ENCODE measurements around the gene PRICKLE2. TPM values are rescaled to one million over a fixed set of nuclear protein-coding genes. Genes with fewer than 3 reads are reported as not detected.

Gene PRICKLE2
- total RNA-seq, 2 donors from 2014 or later: 0.21 to 0.37 TPM

DNA sequence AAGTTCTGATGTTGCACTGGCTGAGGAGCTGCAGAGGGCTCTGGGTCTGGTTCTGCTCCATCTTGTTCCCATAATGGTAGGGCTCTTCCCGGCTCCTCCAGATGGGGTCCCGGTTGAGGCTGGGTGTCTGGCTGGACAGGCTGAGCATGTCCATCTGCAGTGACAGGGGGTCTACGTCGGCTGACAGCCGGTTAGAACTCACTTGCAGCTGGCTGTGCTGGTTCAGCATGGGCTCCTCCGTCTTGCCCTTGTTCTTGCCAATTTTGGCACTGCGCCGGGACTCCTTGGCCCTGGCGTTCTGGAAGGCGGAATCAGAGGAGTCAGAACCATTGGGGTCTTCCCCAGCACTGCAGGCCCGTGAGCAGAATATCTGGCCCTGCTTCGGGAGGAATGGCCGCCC, 78.1 kb downstream of the PRICKLE2 start:
- DNase-seq (no peak), ATAC-seq (no peak)
- H3K4me3 Mint-ChIP-seq: no peak overlapping the region
- H3K27me3 Mint-ChIP-seq: peaks cover 36% of the 10 kb centered on the region
- H3K4me1 Mint-ChIP-seq: no peaks in the 10 kb centered on the region
- H3K9me3 ChIP-seq (ENCODE audit: control insufficient read depth, low read length, poor library complexity, severe bottlenecking): no peaks in the 10 kb centered on the region
- no peaks in the 10 kb centered on the region for H3K36me3 Mint-ChIP-seq (ENCODE audit: low read depth)
- no peak overlapping the region for H3K27ac Mint-ChIP-seq

DNA sequence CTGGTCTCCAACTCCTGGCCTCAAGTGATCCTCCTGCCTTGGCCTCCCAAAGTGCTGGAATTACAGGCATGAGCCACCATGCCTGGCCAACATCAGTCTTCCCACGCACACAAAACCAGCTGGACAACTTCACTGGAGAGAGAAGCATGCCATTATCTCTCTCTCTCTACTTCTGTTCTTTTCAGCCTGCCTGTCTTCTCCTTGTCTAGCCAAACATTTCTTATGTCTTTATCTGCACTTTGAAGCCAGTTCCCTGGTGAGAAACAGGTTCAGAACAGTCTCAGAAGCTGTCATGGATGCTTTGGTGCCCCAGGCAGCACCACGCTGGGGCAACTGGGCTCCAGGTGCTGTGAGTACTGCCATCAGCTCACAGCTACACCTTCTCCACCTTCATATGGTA, 79.8 kb downstream of the PRICKLE2 start:
- H3K27ac Mint-ChIP-seq: no peak overlapping the region
- ATAC-seq (no peak), DNase-seq (no peak)
- H3K9me3 ChIP-seq (ENCODE audit: control insufficient read depth, low read length, poor library complexity, severe bottlenecking): no peaks in the 10 kb centered on the region
- no peak overlapping the region for H3K4me3 Mint-ChIP-seq
- H3K36me3 Mint-ChIP-seq (ENCODE audit: low read depth): no peaks in the 10 kb centered on the region
- no peaks in the 10 kb centered on the region for H3K4me1 Mint-ChIP-seq
- H3K27me3 Mint-ChIP-seq: peaks cover 21% of the 10 kb centered on the region

DNA sequence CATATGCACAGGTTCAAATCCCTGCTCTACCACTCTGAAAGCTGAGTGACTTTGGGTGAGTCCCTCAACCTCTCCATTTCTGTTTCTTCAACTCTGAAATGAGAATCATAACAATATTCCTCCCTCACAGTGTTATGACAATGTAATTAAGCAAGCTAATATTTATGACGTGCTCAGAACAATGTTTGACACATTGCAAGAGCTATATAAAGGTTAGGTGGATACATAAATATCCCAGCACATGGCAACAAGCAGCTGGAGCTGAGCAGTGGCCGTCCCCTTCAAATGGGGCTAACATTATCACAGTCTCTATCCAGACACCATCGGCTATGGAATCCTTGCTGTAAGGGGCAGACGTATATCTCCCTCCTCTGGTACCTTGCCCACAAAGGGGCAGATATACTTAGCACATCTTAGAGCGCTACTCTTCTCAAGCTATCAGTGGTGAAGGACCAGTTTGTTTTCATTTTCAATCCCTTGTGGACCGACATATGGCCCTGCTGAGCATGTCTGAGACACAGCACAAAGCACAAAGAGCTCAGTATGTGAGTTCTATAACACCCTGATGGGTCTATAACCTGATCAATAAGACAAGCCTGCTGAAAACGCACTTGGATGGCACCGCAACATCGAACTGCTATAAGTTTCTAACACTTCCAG, 80.9 kb downstream of the PRICKLE2 start:
- no peak overlapping the region for H3K4me3 Mint-ChIP-seq
- no peaks in the 10 kb centered on the region for H3K9me3 ChIP-seq (ENCODE audit: control insufficient read depth, low read length, poor library complexity, severe bottlenecking)
- no peaks in the 10 kb centered on the region for H3K36me3 Mint-ChIP-seq (ENCODE audit: low read depth)
- DNase-seq: no peak
- H3K27me3 Mint-ChIP-seq: peaks cover 18% of the 10 kb centered on the region
- no peaks in the 10 kb centered on the region for H3K4me1 Mint-ChIP-seq
- ATAC-seq: no peak
- H3K27ac Mint-ChIP-seq: no peak overlapping the region

DNA sequence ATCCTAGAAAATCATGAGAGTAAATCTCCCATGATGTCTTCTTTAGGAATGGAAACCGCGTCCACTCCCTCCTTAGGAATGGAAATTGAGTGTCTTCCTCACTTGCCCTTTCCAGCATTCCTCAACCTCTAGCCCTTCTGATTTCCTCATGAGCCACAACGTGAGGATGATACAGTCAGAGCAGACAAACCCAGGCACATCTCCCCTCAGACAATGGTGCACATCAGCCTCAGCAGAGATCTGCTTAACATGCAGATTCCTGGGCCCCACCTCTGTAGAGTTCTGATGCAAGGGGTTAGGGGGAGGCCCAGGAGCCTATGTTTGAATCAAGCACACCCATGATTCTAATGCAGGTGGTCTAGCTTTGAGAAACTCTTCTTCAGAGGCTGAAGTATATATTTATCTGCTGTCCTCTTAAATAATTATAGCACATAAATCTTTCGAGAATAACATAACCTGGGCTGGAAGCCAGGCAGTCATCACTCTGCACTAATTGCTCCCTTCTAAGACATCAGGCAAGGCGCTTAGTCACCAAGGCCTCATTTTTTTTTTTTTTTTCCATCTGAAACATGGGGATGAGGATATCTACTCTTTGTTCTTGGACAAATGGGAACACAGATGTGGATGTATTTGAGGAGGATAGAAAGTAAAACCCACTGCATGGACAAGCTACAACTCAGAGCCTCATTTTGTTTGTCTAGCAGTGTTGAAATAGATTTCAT, 81.7 kb downstream of the PRICKLE2 start:
- no peak for DNase-seq

DNA sequence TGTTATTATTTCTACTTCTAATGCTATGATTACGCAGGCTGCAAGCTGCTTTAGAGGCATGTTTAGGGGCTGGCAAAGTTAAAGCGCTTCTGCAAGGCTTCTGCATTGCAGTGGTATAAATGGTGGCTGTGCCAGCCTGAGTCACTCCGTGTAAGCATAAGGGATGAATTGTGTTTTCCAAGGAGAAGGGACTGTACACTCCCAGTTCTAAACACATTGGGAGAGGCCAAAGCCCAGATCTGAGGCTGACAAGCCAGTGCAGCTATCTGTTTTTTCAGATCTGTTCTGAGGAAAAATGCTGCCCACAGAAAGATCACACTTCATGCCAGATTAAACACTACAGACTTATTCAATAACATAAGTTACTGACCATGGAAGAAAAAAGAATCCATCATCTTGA, 83.8 kb downstream of the PRICKLE2 start:
- DNase-seq: no peak
- H3K36me3 Mint-ChIP-seq (ENCODE audit: low read depth): no peaks in the 10 kb centered on the region
- H3K27ac Mint-ChIP-seq: no peak overlapping the region

More for the DNA sequence above, 81.7 kb downstream of the PRICKLE2 start:
- no peaks in the 10 kb centered on the region for H3K9me3 ChIP-seq (ENCODE audit: control insufficient read depth, low read length, poor library complexity, severe bottlenecking)
- H3K4me1 Mint-ChIP-seq: no peaks in the 10 kb centered on the region
- peaks cover 15% of the 10 kb centered on the region for H3K27me3 Mint-ChIP-seq
- no peaks in the 10 kb centered on the region for H3K36me3 Mint-ChIP-seq (ENCODE audit: low read depth)
- H3K4me3 Mint-ChIP-seq: no peak overlapping the region
- no peak overlapping the region for H3K27ac Mint-ChIP-seq
- no peak for ATAC-seq

DNA sequence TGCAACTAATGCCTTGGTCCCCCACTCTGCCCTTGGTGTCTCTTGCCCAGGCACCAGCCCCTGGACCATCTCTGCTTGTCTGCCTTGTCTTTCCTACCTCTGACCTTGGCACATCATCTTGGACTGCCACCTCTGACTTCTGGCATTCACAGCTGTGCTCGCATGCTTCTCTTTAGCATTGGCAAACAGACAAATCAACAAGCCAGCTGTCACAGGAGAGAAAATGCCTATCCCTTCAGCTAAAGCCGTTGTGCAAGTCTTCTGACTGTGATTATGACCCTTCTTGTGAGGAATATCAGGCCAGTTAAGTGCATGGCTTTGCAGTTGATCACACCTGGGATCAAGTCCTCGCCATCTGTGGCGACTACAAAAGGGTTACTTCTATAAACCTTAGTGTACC, 84.6 kb downstream of the PRICKLE2 start:
- Mint-ChIP-seq H3K4me3 (no peak overlapping the region), H3K4me1 (no peaks in the 10 kb centered on the region), H3K27me3 (peaks cover 9% of the 10 kb centered on the region), H3K27ac (no peak overlapping the region), H3K36me3 (ENCODE audit: low read depth) (no peaks in the 10 kb centered on the region)
- no peaks in the 10 kb centered on the region for H3K9me3 ChIP-seq (ENCODE audit: control insufficient read depth, low read length, poor library complexity, severe bottlenecking)
- DNase-seq: no peak
- ATAC-seq: no peak

More for the DNA sequence above, 83.8 kb downstream of the PRICKLE2 start:
- no peak for ATAC-seq
- no peak overlapping the region for H3K4me3 Mint-ChIP-seq
- peaks cover 11% of the 10 kb centered on the region for H3K27me3 Mint-ChIP-seq
- H3K9me3 ChIP-seq (ENCODE audit: control insufficient read depth, low read length, poor library complexity, severe bottlenecking): no peaks in the 10 kb centered on the region
- no peaks in the 10 kb centered on the region for H3K4me1 Mint-ChIP-seq

DNA sequence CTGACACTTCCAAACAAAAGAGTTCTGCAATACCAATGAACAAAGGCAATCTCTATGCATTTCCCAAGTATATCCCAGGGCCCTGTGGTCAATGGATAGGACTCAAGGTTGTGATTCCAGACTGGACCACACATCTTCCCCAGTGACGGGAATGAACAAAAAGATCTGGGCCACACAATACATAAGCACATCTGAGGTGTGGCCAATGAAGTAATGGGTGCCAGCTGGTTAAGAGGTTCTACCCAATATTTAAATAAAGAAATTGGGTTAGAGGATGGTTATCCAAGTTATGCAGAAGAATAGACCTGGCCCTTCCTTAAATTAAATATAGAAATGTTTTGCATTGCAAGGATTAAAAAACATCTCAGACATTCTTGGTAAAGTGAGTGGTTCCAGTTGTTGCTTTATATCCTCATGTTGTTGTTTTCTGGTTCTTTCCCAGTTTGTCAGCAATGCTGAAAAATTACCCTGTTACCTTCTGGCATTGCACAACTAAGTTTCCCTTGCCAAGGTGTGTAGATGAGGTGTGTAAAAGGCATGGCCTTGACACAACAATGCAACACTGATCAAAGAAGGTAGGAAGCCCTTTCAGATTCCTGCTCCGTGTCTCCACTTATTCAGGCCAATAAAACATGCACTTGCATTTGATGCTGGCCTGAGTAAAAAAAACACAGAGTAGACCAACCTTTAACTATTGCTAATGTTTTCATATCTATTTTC, 86.5 kb downstream of the PRICKLE2 start:
- H3K4me1 Mint-ChIP-seq: no peaks in the 10 kb centered on the region
- peaks cover 17% of the 10 kb centered on the region for H3K27me3 Mint-ChIP-seq
- DNase-seq: no peak
- ATAC-seq: no peak
- no peaks in the 10 kb centered on the region for H3K9me3 ChIP-seq (ENCODE audit: control insufficient read depth, low read length, poor library complexity, severe bottlenecking)
- H3K4me3 Mint-ChIP-seq: no peak overlapping the region
- no peak overlapping the region for H3K27ac Mint-ChIP-seq
- no peaks in the 10 kb centered on the region for H3K36me3 Mint-ChIP-seq (ENCODE audit: low read depth)

DNA sequence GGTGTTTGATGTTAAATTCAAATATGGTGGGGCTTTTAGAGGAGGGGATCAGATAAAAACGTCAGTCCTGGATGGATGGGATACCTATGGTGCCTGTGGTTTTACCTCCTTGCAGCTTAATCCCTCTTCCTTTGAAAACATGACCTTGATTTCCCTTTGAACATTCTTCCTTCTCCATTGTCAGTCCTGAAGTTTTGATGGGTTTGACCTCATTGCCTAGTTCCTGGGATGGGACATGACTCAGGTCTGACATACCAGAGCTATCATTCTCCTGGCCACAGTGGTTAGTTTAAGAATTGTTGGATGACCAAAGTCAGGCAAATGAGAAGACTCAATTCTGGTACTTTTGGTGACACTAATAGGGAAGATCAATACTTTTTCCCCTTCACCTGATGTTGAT, 87.2 kb downstream of the PRICKLE2 start:
- H3K9me3 ChIP-seq (ENCODE audit: control insufficient read depth, low read length, poor library complexity, severe bottlenecking): no peaks in the 10 kb centered on the region
- Mint-ChIP-seq H3K27ac (no peak overlapping the region), H3K4me1 (no peaks in the 10 kb centered on the region), H3K36me3 (ENCODE audit: low read depth) (no peaks in the 10 kb centered on the region), H3K4me3 (no peak overlapping the region), H3K27me3 (peaks cover 17% of the 10 kb centered on the region)
- DNase-seq (no peak), ATAC-seq (no peak)

DNA sequence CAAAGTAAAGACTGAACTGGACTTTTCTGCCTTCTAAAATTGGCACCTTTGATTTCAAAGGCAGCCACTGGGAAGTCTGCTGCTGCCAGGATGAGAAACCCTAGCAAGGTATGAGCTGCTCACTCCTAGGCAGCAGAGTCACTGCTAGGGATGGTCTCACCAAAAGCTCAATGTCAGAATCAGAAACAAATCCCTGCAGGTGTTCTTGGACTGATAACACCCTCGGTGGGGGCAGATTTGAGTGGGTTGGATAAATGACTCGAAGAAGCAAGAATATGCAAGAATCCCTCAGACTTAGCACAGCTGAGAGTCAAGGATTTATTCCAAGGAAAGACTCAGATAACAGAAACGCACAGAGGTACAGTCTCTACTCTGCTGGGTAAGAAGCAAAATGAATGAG, 90.4 kb downstream of the PRICKLE2 start:
- H3K4me3 Mint-ChIP-seq: no peak overlapping the region
- no peaks in the 10 kb centered on the region for H3K36me3 Mint-ChIP-seq (ENCODE audit: low read depth)
- no peak for ATAC-seq
- no peak overlapping the region for H3K27ac Mint-ChIP-seq
- DNase-seq: no peak
- no peaks in the 10 kb centered on the region for H3K4me1 Mint-ChIP-seq
- H3K27me3 Mint-ChIP-seq: peaks cover 27% of the 10 kb centered on the region
- H3K9me3 ChIP-seq (ENCODE audit: control insufficient read depth, low read length, poor library complexity, severe bottlenecking): no peaks in the 10 kb centered on the region

DNA sequence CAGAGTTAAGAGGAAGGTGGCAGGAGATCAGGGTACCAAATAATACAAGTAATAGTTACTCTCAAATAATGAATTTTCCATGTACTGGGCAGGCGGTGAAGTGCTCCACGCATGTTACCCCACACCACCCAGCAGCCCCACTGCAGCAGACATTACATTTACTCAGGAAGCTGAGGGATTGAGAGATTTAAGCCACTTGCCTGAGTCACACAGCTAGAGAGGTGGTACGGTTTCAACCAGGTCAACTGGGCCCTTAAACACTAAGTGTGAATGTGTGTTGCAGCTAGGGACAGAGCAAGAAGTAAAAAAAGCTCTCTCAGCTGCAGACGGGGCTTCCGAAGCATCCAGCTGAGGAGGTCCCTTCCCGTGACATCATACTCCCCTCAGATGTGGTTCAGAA, 91.3 kb downstream of the PRICKLE2 start:
- no peaks in the 10 kb centered on the region for H3K4me1 Mint-ChIP-seq
- ATAC-seq: no peak
- no peak overlapping the region for H3K27ac Mint-ChIP-seq
- H3K9me3 ChIP-seq (ENCODE audit: control insufficient read depth, low read length, poor library complexity, severe bottlenecking): no peaks in the 10 kb centered on the region
- no peaks in the 10 kb centered on the region for H3K36me3 Mint-ChIP-seq (ENCODE audit: low read depth)
- peaks cover 32% of the 10 kb centered on the region for H3K27me3 Mint-ChIP-seq
- no peak for DNase-seq
- no peak overlapping the region for H3K4me3 Mint-ChIP-seq

DNA sequence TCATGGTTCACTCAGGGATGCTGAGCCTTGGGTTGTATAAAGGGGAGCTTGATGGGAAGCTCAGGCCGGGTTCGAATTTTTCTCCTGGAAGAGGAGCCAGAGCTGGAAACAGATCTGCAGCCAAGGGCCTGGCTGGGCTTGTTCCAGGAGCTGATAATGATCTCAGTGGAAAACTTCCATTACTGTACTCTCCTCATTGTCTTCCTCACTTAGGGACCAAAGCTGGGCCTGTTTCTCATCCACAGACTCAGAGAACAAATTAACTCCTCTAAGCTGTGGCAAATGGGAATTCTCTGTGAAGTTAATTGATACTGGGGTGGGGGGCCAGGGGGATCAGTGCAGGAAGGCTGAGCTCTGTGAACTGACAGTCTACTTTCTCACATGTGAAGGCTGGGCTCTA, 92.0 kb downstream of the PRICKLE2 start:
- Mint-ChIP-seq H3K27me3 (peaks cover 33% of the 10 kb centered on the region), H3K36me3 (ENCODE audit: low read depth) (no peaks in the 10 kb centered on the region), H3K4me1 (no peaks in the 10 kb centered on the region), H3K4me3 (no peak overlapping the region), H3K27ac (no peak overlapping the region)
- ATAC-seq (no peak), DNase-seq (no peak)
- H3K9me3 ChIP-seq (ENCODE audit: control insufficient read depth, low read length, poor library complexity, severe bottlenecking): no peaks in the 10 kb centered on the region

DNA sequence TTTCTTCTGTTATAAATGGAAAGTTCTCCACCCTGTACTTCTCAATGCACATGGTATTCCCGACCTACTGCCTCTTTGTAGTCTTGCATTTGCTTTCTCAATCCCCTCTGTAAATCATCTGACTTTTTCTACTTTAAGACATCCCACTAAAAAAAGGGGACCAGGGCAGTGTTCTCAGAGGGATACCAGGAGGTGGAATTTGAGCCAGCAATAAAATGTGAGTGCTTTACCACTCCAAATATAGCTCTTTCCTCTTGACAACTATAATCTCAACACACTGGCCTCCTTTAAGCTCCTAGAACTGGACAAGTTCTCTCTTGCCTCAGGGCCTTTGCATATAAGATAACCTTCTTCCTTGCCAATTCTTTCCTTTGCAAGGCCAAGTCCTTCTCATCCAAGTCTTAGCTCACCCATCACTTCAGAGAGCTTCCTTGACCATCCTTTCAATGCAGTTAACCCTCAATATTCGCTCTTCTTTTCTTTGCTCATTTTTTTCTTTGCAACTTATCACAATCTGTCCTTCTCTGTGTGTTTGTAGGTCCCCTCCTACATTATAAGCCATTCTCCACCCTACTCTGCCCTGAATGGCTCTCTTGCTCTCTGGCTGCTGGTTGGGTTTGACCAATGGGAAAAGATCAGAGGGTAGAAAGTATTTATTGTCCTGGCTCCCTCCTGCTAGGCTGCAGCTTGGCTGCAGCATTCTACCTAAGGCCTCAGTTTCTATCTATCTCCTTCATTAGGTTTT, 93.4 kb downstream of the PRICKLE2 start:
- H3K36me3 Mint-ChIP-seq (ENCODE audit: low read depth): no peaks in the 10 kb centered on the region
- H3K27ac Mint-ChIP-seq: no peak overlapping the region
- H3K4me3 Mint-ChIP-seq: no peak overlapping the region
- DNase-seq (no peak), ATAC-seq (no peak)
- peaks cover 41% of the 10 kb centered on the region for H3K27me3 Mint-ChIP-seq
- H3K9me3 ChIP-seq (ENCODE audit: control insufficient read depth, low read length, poor library complexity, severe bottlenecking): no peaks in the 10 kb centered on the region
- no peaks in the 10 kb centered on the region for H3K4me1 Mint-ChIP-seq

DNA sequence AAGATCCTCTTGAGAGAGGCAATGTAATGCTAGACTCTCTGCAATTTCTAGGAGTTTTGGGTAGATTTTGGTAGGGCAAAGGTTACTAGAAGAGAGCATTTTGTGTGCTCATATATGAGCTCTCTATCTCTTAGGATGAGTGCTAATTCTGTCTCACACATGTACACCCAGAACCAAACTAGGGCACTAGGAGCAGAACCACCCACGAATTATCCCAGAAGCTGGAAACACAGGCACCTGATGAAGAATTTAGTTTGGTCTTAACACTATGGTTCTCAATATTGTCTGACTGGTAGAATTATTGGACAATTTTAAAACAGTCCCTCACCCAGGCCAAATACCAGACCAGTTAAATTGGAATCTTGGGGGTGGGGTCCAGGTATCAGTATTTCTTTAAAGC, 94.8 kb downstream of the PRICKLE2 start:
- DNase-seq (no peak), ATAC-seq (no peak)
- Mint-ChIP-seq H3K4me1 (no peaks in the 10 kb centered on the region), H3K27ac (no peak overlapping the region), H3K36me3 (ENCODE audit: low read depth) (no peaks in the 10 kb centered on the region), H3K27me3 (peaks cover 36% of the 10 kb centered on the region), H3K4me3 (no peak overlapping the region)
- no peaks in the 10 kb centered on the region for H3K9me3 ChIP-seq (ENCODE audit: control insufficient read depth, low read length, poor library complexity, severe bottlenecking)

All from T-helper 17 cell (primary cell).